Measurements from ENCODE around the gene CCNYL1. TPM values are rescaled to one million over a fixed set of nuclear protein-coding genes. Genes with fewer than 3 reads are reported as not detected.
A peak's percentile ranks its signal among the peaks of the same experiment; 100 is the strongest.

Gene CCNYL1
- total and polyA plus RNA-seq, 2 experiments from 2014 or later: 13.7 to 17.6 TPM

DNA sequence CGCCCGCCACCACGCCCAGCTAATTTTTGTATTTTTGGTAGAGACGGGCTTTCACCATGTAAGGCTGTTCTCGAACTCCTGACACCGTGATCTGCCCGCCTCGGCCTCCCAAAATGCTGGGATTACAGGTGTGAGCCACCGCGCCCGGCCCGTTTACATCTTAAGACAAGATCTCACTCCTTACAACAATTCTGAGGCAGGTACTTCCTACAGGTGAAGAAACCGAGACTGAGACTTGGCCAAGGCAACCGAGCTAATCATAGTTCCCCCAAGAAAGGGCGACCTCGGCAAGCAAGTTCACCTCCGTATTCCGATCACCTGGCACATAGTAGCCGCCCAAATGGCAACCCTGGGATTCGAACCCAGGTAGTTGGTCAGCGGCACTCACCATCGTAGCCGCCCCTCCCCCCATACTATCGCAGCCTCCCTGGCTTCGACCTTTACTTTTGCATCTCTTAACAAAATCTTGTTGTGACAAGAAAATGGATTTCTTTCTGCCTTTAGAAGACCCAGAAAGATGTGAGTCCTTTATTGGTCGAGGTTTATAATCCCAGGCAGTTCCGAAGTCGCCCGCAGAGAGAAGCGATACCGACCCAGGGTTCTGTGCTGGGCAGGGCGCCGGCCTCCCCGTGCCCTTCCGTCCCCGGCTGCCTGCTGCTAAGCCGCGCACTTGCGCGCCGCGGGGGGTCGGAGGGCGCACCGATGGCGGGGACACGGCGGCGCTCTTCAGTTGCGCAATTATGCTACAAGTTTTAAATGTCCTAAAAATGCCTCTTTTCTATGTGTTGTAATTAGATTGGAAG, 59.4 kb downstream of the CCNYL1 start:
- H3K4me2 ChIP-seq: peak overlapping the region; percentile 96
- 11% methylated on average over 50 of the region's 50 CpGs for WGBS (ENCODE audit: low lambda C conversion rate, missing lambda C conversion rate)
- no peaks in the 10 kb centered on the region for H3K9me2 ChIP-seq (replicated peaks; ENCODE audit: insufficient read depth)
- no peak overlapping the region for H3K4me3 ChIP-seq
- peaks cover 8% of the 10 kb centered on the region for H3K4me1 ChIP-seq (ENCODE audit: insufficient read depth)
- TF ChIP-seq, protein P1, sequence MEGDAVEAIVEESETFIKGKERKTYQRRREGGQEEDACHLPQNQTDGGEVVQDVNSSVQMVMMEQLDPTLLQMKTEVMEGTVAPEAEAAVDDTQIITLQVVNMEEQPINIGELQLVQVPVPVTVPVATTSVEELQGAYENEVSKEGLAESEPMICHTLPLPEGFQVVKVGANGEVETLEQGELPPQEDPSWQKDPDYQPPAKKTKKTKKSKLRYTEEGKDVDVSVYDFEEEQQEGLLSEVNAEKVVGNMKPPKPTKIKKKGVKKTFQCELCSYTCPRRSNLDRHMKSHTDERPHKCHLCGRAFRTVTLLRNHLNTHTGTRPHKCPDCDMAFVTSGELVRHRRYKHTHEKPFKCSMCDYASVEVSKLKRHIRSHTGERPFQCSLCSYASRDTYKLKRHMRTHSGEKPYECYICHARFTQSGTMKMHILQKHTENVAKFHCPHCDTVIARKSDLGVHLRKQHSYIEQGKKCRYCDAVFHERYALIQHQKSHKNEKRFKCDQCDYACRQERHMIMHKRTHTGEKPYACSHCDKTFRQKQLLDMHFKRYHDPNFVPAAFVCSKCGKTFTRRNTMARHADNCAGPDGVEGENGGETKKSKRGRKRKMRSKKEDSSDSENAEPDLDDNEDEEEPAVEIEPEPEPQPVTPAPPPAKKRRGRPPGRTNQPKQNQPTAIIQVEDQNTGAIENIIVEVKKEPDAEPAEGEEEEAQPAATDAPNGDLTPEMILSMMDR (IDR thresholded peaks at IDR 0.05; ENCODE audit: poor library complexity): no peak
- H4K20me1 ChIP-seq (ENCODE audit: insufficient read depth, poor library complexity, severe bottlenecking): peaks cover 5% of the 10 kb centered on the region
- no peaks in the 10 kb centered on the region for H3K36me3 ChIP-seq (replicated peaks; ENCODE audit: insufficient read depth, low read depth)
- no peaks in the 10 kb centered on the region for H3K27me3 ChIP-seq
- DNase-seq (ENCODE audit: low spot score): no peak
- no peaks in the 10 kb centered on the region for H3K9me3 ChIP-seq (ENCODE audit: low read depth)
- peak overlapping the region; percentile 15 for H2AFZ ChIP-seq
- H3K79me2 ChIP-seq: peaks cover 30% of the 10 kb centered on the region
- H3K27ac ChIP-seq: peak overlapping the region; percentile 71

DNA sequence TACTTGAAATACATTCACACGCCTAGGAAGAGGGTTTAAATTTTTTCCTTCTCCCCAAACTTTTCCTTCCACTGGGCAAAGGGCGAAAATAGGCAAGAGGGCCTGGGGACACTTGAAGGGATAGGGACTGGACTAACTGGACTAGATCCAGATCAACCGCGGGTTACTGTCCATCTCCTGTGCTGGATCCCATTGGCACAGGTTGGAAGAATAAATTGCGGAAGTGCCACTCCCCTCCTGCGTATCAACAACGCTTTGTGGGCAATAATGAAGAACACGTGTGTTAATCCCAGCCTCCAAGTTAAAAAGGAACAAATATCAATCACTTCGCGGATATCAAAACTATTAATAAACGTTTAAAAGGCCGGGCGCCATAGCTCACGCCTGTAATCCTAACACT, 60.0 kb downstream of the CCNYL1 start:
- TF ChIP-seq EZH2 (IDR thresholded peaks at IDR 0.05; ENCODE audit: borderline replicate concordance) (no peak), EZH2phosphoT487 (IDR thresholded peaks at IDR 0.05; ENCODE audit: low read depth, severe bottlenecking, unreplicated experiment) (no peak)
- TF ChIP-seq, protein P1 (IDR thresholded peaks at IDR 0.05; ENCODE audit: poor library complexity): no peak
- peak overlapping the region; percentile 96 for H3K4me2 ChIP-seq
- no peaks in the 10 kb centered on the region for H3K27me3 ChIP-seq
- H3K9me3 ChIP-seq (ENCODE audit: low read depth): no peaks in the 10 kb centered on the region
- peaks cover 8% of the 10 kb centered on the region for H3K4me1 ChIP-seq (ENCODE audit: insufficient read depth)
- DNase-seq (ENCODE audit: low spot score): no peak
- H2AFZ ChIP-seq: peak overlapping the region; percentile 15
- H3K4me3 ChIP-seq: no peak overlapping the region
- peak overlapping the region; percentile 71 for H3K27ac ChIP-seq
- H3K9me2 ChIP-seq (replicated peaks; ENCODE audit: insufficient read depth): no peaks in the 10 kb centered on the region
- 82% methylated on average over 14 of the region's 14 CpGs for WGBS (ENCODE audit: low lambda C conversion rate, missing lambda C conversion rate)
- no peaks in the 10 kb centered on the region for H3K36me3 ChIP-seq (replicated peaks; ENCODE audit: insufficient read depth, low read depth)
- peaks cover 27% of the 10 kb centered on the region for H3K79me2 ChIP-seq
- peaks cover 5% of the 10 kb centered on the region for H4K20me1 ChIP-seq (ENCODE audit: insufficient read depth, poor library complexity, severe bottlenecking)

DNA sequence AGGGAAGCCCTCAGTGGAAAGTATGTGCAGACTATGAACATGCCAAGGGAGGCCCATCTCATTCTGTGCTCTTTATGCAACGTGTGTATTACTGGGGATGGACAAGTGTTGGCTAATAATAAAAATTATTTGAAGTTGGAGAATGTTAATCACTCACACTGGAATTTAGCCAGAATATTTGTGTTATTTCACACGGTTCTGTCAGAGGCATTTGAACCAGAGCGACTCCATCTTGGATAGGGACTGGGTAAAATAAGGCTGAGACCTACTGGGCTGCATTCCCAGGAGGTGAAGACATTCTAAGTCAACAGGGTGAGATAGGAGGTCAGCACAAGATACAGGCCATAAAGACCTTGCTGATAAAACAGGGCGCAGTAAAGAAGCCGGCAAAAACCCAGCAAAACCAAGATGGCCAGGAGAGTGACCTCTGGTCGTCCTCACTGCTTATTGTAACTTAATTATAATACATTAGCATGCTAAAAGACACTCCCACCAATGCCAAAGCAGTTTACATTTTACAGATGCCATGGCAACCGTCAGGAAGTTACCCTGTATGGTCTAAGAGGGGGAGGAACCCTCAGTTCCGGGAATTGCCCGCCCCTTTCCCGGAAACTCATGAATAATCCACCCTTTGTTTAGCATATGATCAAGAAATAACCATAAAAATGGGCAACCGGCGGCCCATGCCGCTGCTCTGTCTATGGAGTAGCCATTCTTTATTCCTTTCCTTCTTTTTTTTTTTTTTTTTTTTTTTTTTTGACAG, 60.8 kb downstream of the CCNYL1 start:
- H3K4me2 ChIP-seq: no peak overlapping the region
- H4K20me1 ChIP-seq (ENCODE audit: insufficient read depth, poor library complexity, severe bottlenecking): peaks cover 5% of the 10 kb centered on the region
- H3K4me3 ChIP-seq: no peak overlapping the region
- peak overlapping the region; percentile 51 for H3K27ac ChIP-seq
- H3K9me3 ChIP-seq (ENCODE audit: low read depth): no peaks in the 10 kb centered on the region
- no peak for TF ChIP-seq EZH2 (IDR thresholded peaks at IDR 0.05; ENCODE audit: borderline replicate concordance)
- TF ChIP-seq, protein P1 (IDR thresholded peaks at IDR 0.05; ENCODE audit: poor library complexity): no peak
- TF ChIP-seq EZH2phosphoT487 (IDR thresholded peaks at IDR 0.05; ENCODE audit: low read depth, severe bottlenecking, unreplicated experiment): no peak
- 62% methylated on average over 13 of the region's 13 CpGs for WGBS (ENCODE audit: low lambda C conversion rate, missing lambda C conversion rate)
- peaks cover 8% of the 10 kb centered on the region for H3K4me1 ChIP-seq (ENCODE audit: insufficient read depth)
- DNase-seq (ENCODE audit: low spot score): peak; percentile 54
- H3K27me3 ChIP-seq: no peaks in the 10 kb centered on the region
- peaks cover 20% of the 10 kb centered on the region for H3K79me2 ChIP-seq
- H3K36me3 ChIP-seq (replicated peaks; ENCODE audit: insufficient read depth, low read depth): no peaks in the 10 kb centered on the region
- H2AFZ ChIP-seq: no peak overlapping the region
- H3K9me2 ChIP-seq (replicated peaks; ENCODE audit: insufficient read depth): no peaks in the 10 kb centered on the region
